ENCODE results near the gene HHIPL1.

HHIPL1 gene

DNA sequence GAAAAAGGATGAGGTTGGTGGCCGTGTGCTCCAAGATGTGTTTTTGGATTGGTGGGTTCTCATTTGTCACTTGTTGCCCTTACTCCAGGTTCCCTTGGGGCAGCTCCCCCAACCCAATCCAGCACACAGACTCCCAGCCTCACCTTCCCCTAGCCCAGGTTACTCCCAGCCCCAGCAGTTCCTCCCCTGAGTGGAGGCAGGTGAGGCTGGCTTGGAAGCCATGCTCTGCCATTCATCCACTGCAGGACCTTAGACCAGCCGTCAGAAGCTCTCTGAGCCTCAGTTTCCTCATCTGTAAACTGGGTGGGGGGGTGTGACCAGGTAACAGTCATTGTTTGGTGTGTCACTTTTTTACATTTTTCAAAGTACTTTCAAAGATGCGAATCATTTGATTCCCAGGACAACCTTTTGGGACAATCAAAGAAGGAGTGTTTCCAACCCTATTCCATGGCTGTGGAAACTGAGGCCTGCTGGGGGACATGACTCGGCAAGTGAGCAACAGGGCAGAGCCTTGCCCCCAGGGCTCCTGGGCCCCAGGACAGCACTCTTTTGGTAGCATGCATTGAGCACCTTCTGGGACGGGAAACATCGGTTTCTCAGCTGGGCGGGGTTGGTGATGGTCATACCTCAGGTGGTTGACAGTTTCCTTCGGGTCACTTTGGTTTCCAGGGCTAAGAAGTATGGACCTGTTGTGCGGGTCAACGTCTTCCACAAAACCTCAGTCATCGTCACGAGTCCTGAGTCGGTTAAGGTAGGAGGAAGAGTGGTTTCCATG is 46.4 kb downstream of the HHIPL1 start:
- in situ Hi-C loops (cut with HindIII; ENCODE audit: low sequenced_read_pairs): no loop called here
- TF ChIP-seq, protein P1, sequence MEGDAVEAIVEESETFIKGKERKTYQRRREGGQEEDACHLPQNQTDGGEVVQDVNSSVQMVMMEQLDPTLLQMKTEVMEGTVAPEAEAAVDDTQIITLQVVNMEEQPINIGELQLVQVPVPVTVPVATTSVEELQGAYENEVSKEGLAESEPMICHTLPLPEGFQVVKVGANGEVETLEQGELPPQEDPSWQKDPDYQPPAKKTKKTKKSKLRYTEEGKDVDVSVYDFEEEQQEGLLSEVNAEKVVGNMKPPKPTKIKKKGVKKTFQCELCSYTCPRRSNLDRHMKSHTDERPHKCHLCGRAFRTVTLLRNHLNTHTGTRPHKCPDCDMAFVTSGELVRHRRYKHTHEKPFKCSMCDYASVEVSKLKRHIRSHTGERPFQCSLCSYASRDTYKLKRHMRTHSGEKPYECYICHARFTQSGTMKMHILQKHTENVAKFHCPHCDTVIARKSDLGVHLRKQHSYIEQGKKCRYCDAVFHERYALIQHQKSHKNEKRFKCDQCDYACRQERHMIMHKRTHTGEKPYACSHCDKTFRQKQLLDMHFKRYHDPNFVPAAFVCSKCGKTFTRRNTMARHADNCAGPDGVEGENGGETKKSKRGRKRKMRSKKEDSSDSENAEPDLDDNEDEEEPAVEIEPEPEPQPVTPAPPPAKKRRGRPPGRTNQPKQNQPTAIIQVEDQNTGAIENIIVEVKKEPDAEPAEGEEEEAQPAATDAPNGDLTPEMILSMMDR (IDR thresholded peaks at IDR 0.05; ENCODE audit: low read depth, low read length, missing control alignments): no peak
- H3K4me3 ChIP-seq (ENCODE audit: low read depth, low read length): no peak overlapping the region
- DNase-seq (ENCODE audit: low read depth): no peak

DNA sequence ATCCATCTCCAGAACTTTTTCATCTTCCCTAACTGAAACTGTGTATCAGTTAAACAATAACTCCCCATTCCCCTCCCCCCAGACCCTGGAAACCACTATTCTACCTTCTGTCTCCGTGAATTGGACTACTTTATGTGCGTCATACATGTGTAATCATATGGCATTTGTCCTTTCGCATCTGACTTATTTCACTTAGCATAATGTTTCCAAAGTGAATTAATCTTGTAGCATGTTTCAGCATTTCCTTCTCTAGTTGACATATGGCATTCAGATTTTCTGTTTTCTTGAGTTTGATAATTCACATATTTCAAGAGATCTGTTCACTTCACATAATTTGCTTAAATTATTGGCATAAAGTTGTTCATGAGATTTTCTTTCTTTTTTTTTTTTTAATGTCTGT is 49.0 kb downstream of the HHIPL1 start:
- TF ChIP-seq, protein P1 (IDR thresholded peaks at IDR 0.05; ENCODE audit: low read depth, low read length, missing control alignments): no peak
- DNase-seq (ENCODE audit: low read depth): no peak
- no peak overlapping the region for H3K4me3 ChIP-seq (ENCODE audit: low read depth, low read length)
- in situ Hi-C loops (cut with HindIII; ENCODE audit: low sequenced_read_pairs): no loop called here

DNA sequence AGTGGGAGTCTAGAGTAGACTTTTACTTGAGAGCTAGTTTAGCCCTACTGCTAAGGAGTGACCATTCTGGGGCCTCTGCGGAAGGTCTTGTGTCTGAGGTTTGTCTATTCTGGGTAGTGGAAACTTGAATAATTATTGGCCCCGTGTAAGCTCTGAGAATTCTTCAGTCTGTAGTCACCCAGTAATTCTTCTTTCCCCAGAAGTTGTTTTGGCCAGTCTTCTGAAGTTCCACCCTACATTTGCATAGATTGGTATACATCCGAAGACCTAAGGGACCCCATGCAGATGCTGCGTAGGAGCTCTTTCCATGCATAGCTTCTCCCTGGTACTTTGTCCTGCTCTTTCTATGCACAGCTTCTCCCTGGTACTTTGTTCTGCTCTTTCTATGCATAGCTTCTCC is 52.0 kb downstream of the HHIPL1 start:
- DNase-seq (ENCODE audit: low read depth): no peak
- TF ChIP-seq, protein P1 (IDR thresholded peaks at IDR 0.05; ENCODE audit: low read depth, low read length, missing control alignments): no peak
- in situ Hi-C loops (cut with HindIII; ENCODE audit: low sequenced_read_pairs): no loop called here
- H3K4me3 ChIP-seq (ENCODE audit: low read depth, low read length): no peak overlapping the region

DNA sequence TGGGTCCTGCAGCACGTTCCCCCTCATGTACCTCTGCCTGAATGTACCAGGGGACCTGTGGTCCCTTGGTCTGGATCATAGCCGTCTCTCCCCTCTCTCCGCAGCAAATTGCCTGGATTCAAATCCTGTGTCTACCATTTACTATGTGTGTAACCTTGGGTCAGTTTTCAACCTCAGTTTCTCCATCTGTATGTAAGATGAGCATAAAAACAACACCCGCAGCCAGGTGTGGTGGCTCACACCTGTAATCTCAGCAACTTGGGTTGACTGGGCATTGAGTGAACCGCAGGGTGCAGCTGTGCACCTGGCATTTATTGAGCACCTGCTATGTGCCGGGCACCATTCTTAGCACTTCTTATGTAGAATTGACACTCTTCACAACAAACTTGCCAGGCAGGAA is 53.3 kb downstream of the HHIPL1 start:
- TF ChIP-seq, protein P1 (IDR thresholded peaks at IDR 0.05; ENCODE audit: low read depth, low read length, missing control alignments): no peak
- no peak overlapping the region for H3K4me3 ChIP-seq (ENCODE audit: low read depth, low read length)
- in situ Hi-C loops (cut with HindIII; ENCODE audit: low sequenced_read_pairs): no loop called here
- no peak for DNase-seq (ENCODE audit: low read depth)

DNA sequence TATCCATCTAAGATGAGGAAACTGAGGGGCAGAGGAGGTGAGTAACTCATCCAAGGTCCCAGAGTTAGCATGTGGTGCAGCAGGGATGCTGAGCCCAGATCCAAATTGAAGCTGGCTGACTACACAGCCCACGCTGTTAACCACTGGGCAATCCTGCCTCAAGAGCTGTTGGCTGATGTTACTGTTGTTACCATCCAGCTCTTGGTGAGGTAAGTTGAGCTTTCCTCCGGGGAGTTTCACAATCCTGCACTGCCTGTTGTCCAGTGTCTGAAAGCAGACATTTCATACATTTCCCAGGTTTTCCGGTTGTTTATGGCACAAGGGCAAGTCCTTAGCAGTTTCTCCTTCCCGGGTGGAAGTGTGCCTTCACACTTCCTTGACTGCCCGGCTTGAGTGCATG is 53.7 kb downstream of the HHIPL1 start:
- in situ Hi-C loops (cut with HindIII; ENCODE audit: low sequenced_read_pairs): no loop called here
- no peak overlapping the region for H3K4me3 ChIP-seq (ENCODE audit: low read depth, low read length)
- no peak for DNase-seq (ENCODE audit: low read depth)
- TF ChIP-seq, protein P1 (IDR thresholded peaks at IDR 0.05; ENCODE audit: low read depth, low read length, missing control alignments): no peak

DNA sequence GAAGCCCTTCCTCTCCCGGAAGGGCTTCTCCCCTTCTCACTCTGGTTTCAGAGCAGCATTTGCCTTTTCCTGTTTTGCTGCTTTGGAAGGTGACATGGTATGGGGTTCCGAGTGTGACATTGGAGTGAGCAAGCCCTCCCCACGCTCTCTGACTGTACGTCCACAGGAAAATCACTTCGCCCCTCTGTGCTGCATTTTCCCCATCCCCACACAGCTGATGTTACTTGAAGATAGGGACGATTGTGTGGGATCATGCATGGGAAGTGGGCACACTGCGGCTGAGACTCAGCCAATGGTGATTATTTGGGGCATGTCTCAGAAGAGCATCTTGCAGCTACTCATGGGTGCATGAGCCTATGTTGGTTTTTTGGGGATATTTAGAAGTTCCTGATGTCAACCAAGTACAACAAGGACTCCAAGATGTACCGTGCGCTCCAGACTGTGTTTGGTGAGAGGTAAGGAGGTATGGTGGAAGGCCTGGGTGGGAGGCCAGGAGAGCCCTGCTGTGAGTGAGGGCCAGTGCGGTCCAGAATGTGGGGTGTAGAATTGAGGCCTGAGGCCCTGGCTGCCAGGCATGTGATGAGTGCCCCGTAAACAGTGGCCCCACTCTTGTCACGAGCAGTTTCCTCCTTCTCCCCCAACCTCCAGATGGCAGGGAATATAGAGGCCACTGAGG is 54.3 kb downstream of the HHIPL1 start:
- no peak overlapping the region for H3K4me3 ChIP-seq (ENCODE audit: low read depth, low read length)
- TF ChIP-seq, protein P1 (IDR thresholded peaks at IDR 0.05; ENCODE audit: low read depth, low read length, missing control alignments): no peak
- no peak for DNase-seq (ENCODE audit: low read depth)
- in situ Hi-C loops (cut with HindIII; ENCODE audit: low sequenced_read_pairs): no loop called here
